GM19452 (cell line): ENCODE measurements around the gene ARPC4.
A peak's percentile ranks its signal among the peaks of the same experiment; 100 is the strongest.
"Not testable (repeated sequence)": the region's sequence is repeated elsewhere in the genome, so short reads cannot be mapped to it uniquely, and the experiment has no call there.

ENCODE experiments used
- ATAC-seq: cut with Tn5 transposase; IDR thresholded peaks from one replicate; pipeline ENCODE4 v1.9.1; 2021; ENCODE audit not compliant: unreplicated experiment

ARPC4 gene

DNA sequence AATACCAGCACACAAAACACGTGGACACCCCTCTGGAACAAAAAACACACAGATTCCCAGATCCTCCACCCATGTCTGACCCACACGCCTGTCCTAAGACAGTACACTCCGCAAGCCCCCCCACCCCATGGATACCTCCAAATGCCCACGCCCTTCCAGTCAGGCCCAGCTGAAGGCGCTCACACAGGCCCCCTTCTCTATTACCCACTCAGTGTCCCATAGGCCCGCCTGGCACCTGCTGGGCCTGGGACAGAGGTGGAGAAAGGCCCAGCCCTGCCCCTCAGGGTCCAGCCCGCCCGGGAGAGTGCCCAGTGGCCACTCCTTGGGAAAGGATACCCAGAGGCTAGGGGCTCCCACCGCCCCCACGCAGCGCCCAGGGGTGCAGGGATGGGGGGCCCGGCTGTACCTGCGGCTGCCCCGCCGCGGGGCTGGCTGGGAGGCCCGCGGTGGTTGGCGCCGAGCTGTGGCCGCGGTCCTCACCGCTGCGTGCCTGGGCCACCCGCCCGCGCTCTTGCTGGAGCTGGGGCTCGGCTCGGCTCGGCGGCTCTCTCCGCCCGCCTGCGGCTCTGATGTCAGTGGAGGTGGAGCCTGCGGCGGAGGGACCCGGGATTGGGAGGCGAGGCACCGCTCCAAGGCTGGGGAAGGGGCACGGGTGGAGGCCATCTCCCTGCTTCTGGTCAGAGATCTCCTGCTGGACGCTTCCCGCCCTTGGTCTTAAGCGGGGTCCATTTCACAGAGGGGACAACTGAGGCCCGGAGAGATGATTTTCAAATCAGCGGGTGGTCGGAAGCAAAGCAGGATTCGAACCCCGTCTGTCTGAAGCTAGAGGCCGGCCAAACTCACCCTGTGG, 23.2 kb upstream of the ARPC4 start, which contains the start of gene CAMK1:
Gene CAMK1, minus strand, starts transcription at position 522 of the 850 bp plus-strand sequence. CDS start 2,198 bp downstream, outside the sequence.
- peak; percentile 59 for ATAC-seq

DNA sequence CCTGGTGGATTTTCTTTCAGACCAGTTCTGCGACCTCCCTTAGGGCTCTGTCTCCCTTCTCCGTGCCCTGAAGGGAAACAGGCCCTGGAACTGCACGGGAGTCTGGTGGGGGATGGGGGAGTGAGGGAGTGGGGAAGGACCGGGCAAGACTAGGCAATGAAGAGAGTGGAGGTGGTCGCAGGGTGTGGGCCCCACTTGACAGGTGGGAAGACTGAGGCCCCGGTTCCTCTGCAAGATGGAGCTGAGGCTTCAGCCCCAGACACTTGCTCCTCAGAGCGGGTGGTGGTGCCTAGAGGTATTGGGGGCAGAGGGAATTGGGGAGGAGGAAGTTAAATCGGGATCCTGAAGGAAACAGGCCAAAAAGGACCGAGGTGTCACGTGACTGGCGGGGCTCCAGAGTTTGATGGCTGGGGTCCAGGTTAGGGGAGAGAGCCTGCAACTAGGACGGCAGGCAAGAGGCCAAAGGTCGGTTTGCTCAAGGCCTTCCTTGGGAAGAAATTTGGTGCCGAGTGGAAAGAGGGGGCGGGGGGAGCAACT, 22.5 kb upstream of the ARPC4 start:
- no peak for ATAC-seq

DNA sequence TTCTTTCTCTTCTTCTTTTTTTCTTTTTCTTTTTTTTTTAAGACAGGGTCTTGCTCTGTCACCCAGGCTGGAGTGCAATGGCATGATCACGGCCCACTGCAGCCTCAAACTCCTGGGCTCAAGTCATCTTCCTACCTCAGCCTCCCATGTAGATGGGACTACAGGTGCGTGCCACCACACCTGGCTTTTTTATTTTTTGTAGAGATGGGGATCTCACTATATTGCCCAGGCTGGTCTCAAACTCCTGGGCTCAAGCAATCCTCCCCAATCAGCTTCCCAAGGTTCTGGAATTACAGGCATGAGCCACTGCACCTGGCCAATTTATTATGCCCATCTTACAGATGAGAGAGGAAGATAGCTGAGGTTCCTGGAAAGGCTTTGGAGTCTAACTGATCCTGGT, 21.9 kb upstream of the ARPC4 start:
- not testable (repeated sequence) for ATAC-seq

DNA sequence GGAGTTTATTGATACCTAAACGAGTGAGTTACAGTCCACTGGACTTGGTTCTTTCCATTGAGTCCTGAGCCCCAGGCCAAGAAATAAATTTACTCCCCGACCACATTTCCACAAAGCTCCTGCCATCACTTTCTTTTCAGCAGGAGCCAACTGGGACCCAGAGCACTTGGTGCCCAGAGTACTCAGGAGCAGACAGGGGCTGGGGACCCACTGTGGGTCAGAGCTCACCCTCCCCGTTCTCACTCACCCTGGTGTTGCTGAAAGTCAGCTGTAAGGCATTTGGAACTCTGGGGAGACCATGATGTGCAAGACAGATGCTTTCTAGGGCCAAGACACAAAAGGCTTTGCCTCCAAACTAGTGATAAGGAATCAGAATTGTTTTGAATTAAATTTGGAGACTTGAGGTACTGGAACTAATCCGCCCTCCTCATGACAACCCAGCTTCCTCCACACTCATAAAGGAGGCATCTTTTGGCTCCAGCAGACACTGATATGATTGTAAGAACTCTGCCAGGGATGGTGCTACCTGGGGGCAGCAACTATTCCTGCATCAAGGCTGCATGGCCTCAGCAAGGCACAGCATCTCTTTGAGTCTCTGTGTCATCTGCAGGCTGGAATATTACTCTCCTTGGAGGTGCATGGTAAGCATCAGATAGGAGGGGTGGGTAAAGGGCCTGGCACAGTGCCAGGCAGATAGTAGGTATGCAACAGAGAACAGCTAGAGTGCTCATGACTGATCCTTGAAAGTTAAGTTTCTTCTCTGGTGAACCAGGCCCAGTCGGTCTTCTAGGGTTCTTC, 15.8 kb upstream of the ARPC4 start:
- no peak for ATAC-seq

DNA sequence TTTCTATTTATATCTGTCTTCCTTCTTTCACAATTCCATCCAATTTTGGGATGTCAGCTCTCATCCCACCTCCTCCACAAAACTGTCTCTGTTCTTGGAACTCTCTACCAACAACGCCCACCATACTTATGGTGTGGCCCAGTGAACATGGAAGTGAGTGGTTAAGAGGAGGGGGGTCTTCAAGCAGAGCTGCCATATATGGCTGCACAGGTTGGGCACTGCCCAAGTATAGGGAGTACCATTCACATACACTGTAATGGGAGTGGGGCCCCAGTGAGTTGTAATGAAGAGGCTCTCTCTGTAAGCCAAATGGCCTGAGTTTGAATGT, 15.2 kb upstream of the ARPC4 start:
- no peak for ATAC-seq

DNA sequence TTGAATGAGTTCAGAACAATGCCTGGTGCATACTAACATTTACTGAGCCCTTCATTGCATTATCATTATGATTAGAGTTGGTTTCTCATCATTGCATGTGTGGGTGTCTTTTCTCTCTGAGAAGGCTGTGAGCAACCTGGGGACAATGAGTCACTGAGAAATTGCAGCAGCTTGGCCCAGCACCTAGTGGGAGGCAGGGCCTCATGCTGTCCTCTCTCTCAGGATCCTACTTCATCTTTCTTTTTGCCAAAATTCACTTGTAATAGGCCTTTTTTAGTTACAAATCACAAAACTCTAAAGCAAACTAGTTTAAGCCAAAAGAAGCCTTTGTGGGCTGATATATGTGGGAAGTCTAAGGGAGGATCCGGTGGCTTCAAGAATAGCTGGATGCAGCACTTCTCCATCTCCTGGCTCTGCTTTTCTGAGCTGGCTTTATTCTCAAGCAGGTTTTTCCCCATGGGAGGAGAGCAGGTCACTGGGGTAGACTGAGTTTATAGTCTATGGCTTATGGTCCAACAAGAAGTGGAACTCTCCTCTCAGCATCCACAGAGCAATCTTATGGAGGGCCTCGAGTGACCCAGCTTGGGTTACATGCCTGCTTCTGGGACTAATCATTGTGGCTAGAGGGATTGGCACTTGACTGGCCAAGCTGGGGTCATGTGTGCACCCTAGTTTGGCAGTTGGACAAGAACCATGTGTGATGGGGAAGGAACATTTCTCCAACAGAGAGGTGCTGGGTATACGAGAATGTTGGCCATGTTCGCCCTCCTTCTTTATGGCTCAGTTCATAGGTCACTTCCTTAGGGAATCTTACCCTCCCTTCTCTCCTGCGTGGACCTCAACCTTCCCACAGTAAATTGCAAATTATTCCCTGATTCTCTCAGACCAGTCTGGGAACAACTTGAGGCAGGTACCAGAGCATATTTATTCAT, 14.5 kb upstream of the ARPC4 start:
- no peak for ATAC-seq

DNA sequence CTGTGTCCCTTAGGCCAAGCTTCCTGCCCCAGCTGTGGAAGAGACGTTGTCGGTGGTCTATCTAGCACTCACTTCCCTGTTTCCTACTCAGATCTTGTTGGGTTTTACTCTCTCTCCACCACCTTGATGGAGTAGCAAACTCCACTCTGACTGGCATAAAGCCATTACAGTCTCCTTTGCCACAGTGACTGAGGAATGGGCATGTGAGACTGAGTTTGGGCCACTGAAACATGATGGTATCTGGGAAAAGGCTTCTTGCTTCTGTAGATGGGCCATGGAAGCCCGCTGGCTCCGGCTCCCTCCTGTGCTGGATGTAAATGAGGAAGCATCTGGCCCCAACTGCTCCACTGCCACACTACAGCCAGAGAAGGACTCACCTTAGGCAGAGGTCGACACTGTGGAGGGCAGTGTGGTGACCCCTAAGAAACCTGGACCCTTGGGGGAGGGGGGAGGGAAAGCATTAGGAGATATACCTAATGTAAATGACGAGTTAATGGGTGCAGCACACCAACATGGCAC, 13.7 kb upstream of the ARPC4 start:
- ATAC-seq: no peak

DNA sequence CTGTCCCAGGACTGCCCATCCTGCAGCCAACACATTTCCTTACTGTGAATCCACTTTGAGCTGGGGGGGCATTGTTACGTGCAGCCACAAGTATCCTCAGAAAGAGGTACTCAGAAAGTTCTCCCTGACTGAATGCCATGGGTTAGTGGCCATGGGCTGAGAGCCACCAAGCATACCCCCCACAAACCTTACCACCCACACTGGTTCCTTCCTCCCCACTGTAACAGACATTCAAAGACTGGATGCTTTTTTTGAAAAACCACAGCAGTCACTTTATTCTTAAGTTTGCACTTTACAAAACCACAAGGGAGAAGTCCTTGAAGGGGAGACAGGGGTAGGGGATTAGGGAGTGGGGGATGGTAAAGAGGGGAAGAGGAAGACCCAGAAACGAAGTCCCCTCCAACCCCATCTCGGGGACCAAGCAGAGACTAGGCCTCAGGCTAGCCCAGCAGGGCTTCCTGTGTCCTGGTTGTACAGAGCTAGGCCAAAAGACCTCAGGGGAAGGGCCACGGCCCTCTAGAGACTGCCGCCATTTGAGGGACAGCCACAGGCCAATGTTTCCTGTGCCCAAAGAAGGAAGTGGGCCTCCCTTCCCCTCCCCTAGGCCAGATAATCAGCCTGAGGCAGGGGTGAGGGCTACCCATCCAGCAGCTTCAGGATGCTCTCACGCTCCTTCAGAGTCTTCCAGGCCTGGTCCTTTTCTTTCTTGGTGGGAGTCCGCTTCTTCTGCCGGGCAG, 13.0 kb upstream of the ARPC4 start:
- ATAC-seq: peak; percentile 59

DNA sequence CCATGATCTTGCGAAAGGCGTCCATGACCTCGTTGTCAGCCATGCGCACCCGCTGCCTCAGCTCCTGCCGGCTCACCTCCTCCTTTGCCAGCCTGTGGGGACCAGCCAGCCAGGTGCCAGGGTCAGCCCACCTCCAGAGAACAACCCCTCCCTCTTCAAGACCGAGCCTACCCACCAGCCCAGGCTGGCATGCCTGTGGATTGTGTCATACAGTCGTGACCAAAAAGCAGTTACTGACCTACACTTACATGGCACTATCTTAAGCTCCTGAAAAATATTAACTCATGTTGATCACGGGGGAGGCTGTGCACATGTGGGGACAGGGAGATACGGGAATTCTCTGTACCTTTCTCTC, 12.4 kb upstream of the ARPC4 start:
- ATAC-seq: no peak

DNA sequence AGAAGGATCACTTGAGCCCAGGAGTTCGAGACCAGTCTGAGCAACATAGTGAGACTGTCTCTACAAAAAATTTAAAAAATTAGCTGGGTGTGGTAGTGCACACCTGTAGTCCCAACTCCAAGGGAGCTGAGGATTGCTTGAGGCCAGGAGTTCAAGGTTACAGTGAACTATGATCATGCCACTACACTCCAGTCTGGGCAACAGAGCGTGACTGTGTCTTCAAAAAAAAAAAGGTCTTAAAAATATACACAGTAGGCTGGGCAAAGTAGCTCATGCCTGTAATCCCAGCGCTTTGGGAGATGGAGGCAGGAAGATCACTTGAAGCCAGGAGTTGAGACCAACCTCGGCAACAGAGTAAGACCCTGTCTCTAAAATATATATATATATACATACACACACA, 12.0 kb upstream of the ARPC4 start:
- no peak for ATAC-seq

DNA sequence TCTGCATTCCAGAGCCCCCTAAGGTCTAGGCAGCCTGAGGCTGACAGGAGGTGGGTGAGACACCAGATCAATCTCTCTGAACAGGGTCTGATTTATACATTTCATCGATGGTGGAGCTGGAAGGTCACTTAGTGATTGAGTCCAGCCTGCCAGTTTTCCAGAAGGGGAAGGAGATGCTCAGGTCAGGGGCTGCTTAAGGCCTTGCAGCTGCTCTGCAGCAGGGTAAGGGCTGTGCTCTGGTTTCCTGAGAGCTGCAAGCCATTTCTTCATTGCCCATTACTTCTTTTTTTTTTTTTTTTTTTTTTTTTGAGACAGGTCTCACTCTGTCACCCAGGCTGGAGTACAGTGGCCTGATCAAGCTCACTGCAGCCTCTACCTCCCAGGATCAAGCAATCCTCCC, 11.3 kb upstream of the ARPC4 start:
- no peak for ATAC-seq

DNA sequence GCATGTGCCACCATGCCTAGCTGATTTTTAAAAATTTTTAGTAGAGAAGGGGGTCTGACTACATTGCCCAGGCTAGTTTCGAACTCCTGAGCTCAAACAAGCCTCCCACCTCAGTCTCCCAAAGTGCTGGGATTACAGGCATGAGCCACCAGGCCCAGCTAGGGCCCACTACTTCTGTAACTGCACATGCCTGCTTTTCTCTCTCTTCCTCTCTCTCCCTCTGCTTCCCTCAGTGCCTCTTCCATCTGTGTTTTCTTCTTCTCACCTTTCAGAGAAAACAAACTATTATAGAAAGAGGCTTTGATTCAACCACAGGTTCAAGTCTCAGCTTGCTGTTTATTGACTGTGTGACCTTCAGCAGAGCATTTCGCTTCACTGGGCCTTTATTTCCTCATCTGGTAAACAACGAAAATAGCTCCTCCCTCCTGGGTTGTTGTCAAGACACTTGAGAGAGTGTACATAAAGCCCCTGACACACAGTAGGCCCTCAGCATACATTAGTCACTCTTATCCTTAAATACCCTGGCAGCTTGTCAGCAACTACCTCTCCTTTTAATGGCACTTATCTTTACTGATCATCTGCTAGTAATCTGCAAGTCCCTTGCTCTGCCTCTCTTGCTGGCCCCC, 10.8 kb upstream of the ARPC4 start:
- no peak for ATAC-seq

DNA sequence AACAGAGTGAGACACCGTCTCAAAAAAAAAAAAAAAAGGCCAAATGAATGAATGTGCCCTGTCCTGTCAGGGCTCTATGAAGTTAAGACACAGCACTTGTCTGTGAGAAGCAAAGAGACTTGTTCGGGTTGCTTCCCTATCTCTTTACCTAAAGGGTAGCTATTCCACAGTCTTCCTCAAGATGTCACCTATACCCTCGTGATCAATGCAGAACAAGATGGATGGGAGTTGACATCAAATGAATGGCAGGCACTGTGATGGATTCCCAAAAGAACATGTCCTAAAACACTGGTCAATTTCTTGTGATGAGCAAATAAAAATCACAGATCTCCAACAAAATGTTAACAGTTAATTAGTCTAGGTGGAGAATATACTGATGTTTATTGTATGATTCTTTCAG, 10.1 kb upstream of the ARPC4 start:
- no peak for ATAC-seq

DNA sequence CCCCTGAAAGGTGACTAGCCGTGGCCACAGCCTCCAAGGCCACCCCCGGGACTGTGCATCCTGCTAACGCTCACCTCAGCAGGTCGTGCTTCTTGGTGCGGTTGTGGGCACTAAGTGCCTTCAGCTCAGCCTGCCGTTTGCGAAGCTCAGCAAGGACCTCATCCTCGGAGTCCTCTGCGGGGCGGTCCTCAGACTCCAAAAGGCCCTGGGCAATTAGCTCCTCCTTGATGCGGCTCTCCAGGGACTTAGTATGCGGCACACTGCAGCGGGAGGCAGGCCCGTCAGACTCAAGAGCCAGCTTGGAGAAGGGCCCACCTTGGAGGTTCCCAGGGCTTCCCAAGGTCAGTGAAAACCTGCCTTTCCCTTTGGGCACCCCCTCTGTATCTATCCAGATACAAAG, 8.9 kb upstream of the ARPC4 start:
- ATAC-seq: no peak

DNA sequence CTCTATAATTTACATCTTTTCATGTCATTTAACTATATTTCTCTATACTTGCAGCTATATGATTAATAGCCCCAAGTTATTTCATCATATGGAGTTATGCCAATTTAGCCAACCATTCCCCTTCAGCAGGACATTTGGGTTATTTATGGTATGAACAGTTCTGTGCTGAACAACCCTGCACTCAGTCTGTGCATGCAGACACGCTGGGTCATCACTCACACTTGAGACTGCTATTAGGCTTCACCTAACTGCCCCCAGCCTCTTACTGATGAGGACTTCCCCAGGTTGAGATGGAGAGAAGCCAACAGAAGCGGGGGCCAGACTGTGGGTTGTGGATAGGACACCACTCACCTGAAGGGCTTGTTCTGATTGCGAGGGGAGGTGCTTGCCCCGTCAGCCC, 7.9 kb upstream of the ARPC4 start:
- no peak for ATAC-seq

DNA sequence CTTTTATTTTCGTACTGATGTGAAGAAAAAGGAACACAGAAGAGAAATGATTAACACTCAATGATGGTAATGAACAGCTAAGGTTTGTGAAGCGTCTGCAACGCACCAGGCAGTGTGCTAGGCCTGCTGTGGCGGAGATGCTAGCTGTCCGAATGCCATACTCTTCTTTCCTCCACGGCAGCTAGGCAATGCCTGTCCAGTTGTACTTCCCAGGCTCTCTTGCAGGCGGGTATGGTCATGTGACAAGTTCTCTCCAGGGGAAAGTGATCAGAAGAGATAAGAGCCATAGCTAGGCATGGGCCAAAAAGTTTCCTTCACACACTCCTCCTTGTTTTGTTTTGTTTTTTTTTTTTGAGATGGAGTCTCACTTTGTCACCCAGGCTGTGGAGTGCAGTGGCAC, 7.3 kb upstream of the ARPC4 start:
- ATAC-seq: no peak

DNA sequence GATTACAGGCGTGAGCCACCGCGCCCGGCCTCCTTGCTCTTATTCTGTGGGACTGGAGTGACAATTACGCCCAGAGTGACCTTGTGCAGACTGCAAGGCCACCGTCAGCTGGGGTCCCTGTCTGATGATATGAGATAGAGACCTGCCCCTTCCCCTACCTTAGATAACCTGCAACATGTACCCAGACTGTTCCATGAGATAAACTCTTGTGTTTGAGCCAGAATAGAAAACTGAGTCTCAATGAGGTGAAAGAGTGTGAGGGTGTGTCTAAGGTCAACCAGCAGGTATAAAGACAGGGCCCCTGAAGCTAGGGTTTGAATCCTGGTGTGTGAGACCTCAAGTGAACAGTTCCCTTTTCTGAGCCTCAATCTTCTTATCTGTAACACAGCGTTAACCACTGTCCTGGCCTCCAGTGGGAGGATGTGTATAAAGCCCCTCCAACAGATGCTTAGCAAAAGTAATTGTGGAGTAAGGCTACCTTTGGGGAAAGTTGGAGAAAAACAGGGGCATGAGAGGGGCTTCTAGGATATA, 6.6 kb upstream of the ARPC4 start:
- no peak for ATAC-seq

DNA sequence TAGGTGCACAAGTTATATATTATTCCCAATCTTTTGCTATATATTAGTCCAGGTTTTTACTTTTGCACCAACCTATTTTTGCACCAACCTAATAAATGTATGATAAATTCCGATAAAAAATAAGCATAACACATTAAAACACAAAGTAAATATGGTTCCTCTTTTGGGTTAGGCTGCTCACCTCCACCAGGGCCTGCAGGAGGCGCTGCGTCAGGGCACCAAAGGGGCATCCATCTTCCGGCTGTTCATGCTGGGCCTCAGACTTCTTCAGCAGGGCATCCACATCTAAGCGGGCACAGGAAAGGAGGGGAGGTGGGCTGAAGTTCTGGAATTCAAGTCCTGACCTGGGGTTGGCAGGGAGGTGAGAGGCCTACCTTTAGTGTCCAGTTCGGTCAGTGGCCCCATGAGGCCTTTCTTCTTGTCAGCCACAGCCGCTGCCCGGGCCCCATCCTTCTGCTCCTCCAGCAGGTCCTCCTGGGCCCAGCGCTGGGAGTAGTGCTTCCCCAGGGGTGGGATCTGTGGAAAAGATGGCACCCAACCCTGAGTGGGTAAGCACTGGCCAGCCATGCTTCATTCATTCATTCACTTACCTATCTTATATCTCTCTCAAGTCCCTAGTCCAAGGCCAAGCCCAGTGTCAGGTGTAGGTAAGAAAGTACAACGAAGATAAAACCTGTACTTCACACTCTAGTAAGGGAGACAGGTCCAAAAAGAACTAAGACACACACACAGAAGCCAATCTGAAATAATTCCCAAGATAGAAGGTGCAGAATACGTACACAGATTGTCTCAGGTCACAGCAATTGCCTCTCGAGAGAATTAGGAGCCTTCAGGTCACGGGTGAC, 5.8 kb upstream of the ARPC4 start:
- no peak for ATAC-seq

DNA sequence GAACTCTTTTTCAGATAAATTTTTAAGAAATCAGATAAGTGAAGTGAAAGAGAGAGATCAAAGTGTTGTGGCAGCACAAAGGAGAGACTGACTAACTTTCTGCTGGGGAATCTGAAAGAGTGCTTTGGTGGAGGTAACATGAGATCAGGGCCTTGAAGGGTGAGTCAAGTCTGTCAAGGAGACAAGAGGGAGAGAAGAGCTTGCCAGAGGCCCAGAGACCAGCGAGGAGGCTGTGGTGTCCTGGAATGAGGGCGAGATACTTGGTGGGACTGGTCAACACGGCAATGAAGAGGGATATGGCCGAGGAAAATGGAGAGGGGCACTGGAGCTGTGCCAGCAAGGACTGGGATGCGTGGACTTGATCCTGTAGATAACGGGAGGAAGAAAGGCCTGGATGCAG, 5.2 kb upstream of the ARPC4 start:
- no peak for ATAC-seq
